Renal pelvis (tissue), 4 donors: ENCODE measurements around the gene CLIC5. TPM values are rescaled to one million over a fixed set of nuclear protein-coding genes. Genes with fewer than 3 reads are reported as not detected.
A peak's percentile ranks its signal among the peaks of the same experiment; 100 is the strongest.

Experiments
- DNase-seq: peaks from one replicate; pipeline ENCODE4 v3.0.0-alpha.2; 2013
- polyA plus RNA-seq, 3 donors: library from polyadenylated mRNA; unstranded; fragments of 120-200 nt; gene quantifications; one replicate each; pipeline ENCODE4 v1.2.1, GENCODE V29; 2013; ENCODE audit not compliant: insufficient read length in 3 of 3

The CLIC5 gene
- polyA plus RNA-seq, 3 donors, result 191 to 218 (median 212) TPM

- no peak for DNase-seq
Observed at GRCh38 chr6:46010771-46011170, 4.9 kb downstream of the CLIC5 start.

GRCh38 chr6:46010270-46010669, 5.4 kb downstream of the CLIC5 start:
- DNase-seq, result no peak

GRCh38 chr6:46002264-46002663, 13.4 kb downstream of the CLIC5 start:
- DNase-seq, result no peak

- DNase-seq, result no peak
Observed at GRCh38 chr6:46000905-46001304, 14.8 kb downstream of the CLIC5 start.

GRCh38 chr6:45998524-45998923, 17.1 kb downstream of the CLIC5 start:
- no peak for DNase-seq

- DNase-seq, result no peak
Observed at GRCh38 chr6:45997875-45998506, 17.7 kb downstream of the CLIC5 start.

- DNase-seq, result no peak
Observed at GRCh38 chr6:45991189-45991588, 24.5 kb downstream of the CLIC5 start.

GRCh38 chr6:45990162-45990561, 25.5 kb downstream of the CLIC5 start:
- no peak for DNase-seq

- DNase-seq, result no peak
Observed at GRCh38 chr6:45988635-45989034, 27.0 kb downstream of the CLIC5 start.

- DNase-seq, result no peak
Observed at GRCh38 chr6:45987856-45988255, 27.8 kb downstream of the CLIC5 start.

GRCh38 chr6:45986746-45987274, 28.9 kb downstream of the CLIC5 start:
- DNase-seq, result peak; percentile 19

GRCh38 chr6:45984788-45985425, 30.8 kb downstream of the CLIC5 start:
- no peak for DNase-seq

- no peak for DNase-seq
Observed at GRCh38 chr6:45984347-45984746, 31.3 kb downstream of the CLIC5 start.

- DNase-seq, result peak; percentile 45
Observed at GRCh38 chr6:45983062-45983461, 32.6 kb downstream of the CLIC5 start.

GRCh38 chr6:45982280-45983036, 33.2 kb downstream of the CLIC5 start:
- DNase-seq, result peak; percentile 67

- no peak for DNase-seq
Observed at GRCh38 chr6:45981046-45981445, 34.6 kb downstream of the CLIC5 start.

GRCh38 chr6:45979311-45979710, 36.3 kb downstream of the CLIC5 start:
- no peak for DNase-seq

- DNase-seq, result no peak
Observed at GRCh38 chr6:45974596-45974995, 41.1 kb downstream of the CLIC5 start.

GRCh38 chr6:45972795-45973503, 42.7 kb downstream of the CLIC5 start:
- no peak for DNase-seq

- DNase-seq, result no peak
Observed at GRCh38 chr6:45971287-45971686, 44.4 kb downstream of the CLIC5 start.

GRCh38 chr6:45970326-45970725, 45.3 kb downstream of the CLIC5 start:
- DNase-seq, result no peak

- no peak for DNase-seq
Observed at GRCh38 chr6:45969883-45970282, 45.8 kb downstream of the CLIC5 start.
